HS-27A (cell line): ENCODE results near the gene BICD2.

Source experiments
- DNase-seq: peaks from one replicate; pipeline ENCODE4 v3.0.0-alpha.2; 2012; ENCODE audit warnings: low read depth, missing footprints

Gene BICD2

GRCh38 chr9:92747459-92748232 is 17.0 kb downstream of the BICD2 start:
- peak; percentile 26 for DNase-seq

GRCh38 chr9:92746567-92747458 is 17.8 kb downstream of the BICD2 start:
- DNase-seq: peak; percentile 24

GRCh38 chr9:92745881-92746280 is 18.8 kb downstream of the BICD2 start:
- no peak for DNase-seq

GRCh38 chr9:92745331-92745730 is 19.3 kb downstream of the BICD2 start:
- no peak for DNase-seq

- no peak for DNase-seq
Observed at GRCh38 chr9:92740969-92741368, 23.7 kb downstream of the BICD2 start.

- DNase-seq: no peak
Observed at GRCh38 chr9:92740446-92740961, 24.1 kb downstream of the BICD2 start.

GRCh38 chr9:92740009-92740408 is 24.6 kb downstream of the BICD2 start:
- no peak for DNase-seq

GRCh38 chr9:92739346-92739970 is 25.2 kb downstream of the BICD2 start:
- DNase-seq: no peak

GRCh38 chr9:92738661-92739081 is 26.0 kb downstream of the BICD2 start:
- no peak for DNase-seq

GRCh38 chr9:92737611-92738299 is 26.9 kb downstream of the BICD2 start:
- no peak for DNase-seq

GRCh38 chr9:92737216-92737606 is 27.4 kb downstream of the BICD2 start:
- DNase-seq: no peak

GRCh38 chr9:92736563-92737215 is 27.9 kb downstream of the BICD2 start:
- DNase-seq: no peak

GRCh38 chr9:92735636-92736562 is 28.7 kb downstream of the BICD2 start:
- no peak for DNase-seq

- no peak for DNase-seq
Observed at GRCh38 chr9:92734931-92735635, 29.6 kb downstream of the BICD2 start.

GRCh38 chr9:92730897-92731296 is 33.7 kb downstream of the BICD2 start:
- DNase-seq: no peak

GRCh38 chr9:92729735-92730155 is 34.9 kb downstream of the BICD2 start:
- no peak for DNase-seq

- DNase-seq: no peak
Observed at GRCh38 chr9:92728831-92729734, 35.5 kb downstream of the BICD2 start.
